GM23338 (cell line): ENCODE measurements around the gene ZNF687. TPM values are rescaled to one million over a fixed set of nuclear protein-coding genes. Genes with fewer than 3 reads are reported as not detected.

Experiments
- EZH2 ChIP-seq: fragments of 200-600 bp; sonication (generic); IDR thresholded peaks from one replicate; pipeline ENCODE4 v1.8.0; 2017; ENCODE audit warnings: antibody characterized with exemption, mild to moderate bottlenecking, low read depth; ENCODE audit not compliant: unreplicated experiment
- EZH2phosphoT487 ChIP-seq: fragments of 200-600 bp; sonication (generic); IDR thresholded peaks from one replicate; pipeline ENCODE4 v1.8.1; 2018; ENCODE audit warnings: antibody characterized with exemption; ENCODE audit not compliant: unreplicated experiment
- JUNB ChIP-seq: IDR thresholded peaks from one replicate; pipeline ENCODE4 v1.6.1; 2016; ENCODE audit warnings: antibody characterized with exemption; ENCODE audit not compliant: unreplicated experiment
- NANOG ChIP-seq: IDR thresholded peaks from 2 replicates; pipeline ENCODE4 v1.6.1; 2016; ENCODE audit warnings: antibody characterized with exemption, borderline replicate concordance
- POLR2AphosphoS5 ChIP-seq: IDR thresholded peaks from 2 replicates; pipeline ENCODE4 v1.6.1; 2016; ENCODE audit warnings: antibody characterized with exemption, low read depth
- ZNF114 ChIP-seq: fragments of 250-450 bp; sonication (Bioruptor Pico); IDR thresholded peaks from 2 replicates; pipeline ENCODE4 v1.5.0; 2020; ENCODE audit warnings: mild to moderate bottlenecking, moderate library complexity
- polyA plus RNA-seq: library from polyadenylated mRNA; unstranded; fragments of >200 nt; fragmentation: Nextera tagmentation; extraction: Ambion mirVana; gene quantifications from 2 replicates; pipeline ENCODE4 v1.2.1, GENCODE V29; 2016
- total RNA-seq: library from RNA; depleted of rRNA; stranded (reverse); fragments of >200 nt; shearing (Covaris generic); gene quantifications from 2 replicates; pipeline ENCODE4 v1.2.3, GENCODE V29; 2014
- TF ChIP-seq, protein P1 (sequence below): fragments of 250-450 bp; sonication (Bioruptor Pico); IDR thresholded peaks from 2 replicates; pipeline ENCODE4 v1.5.0; 2020; ENCODE audit warnings: mild to moderate bottlenecking, moderate library complexity
- TF ChIP-seq, protein P2 (sequence below): IDR thresholded peaks from one replicate; pipeline ENCODE4 v1.6.1; 2018; ENCODE audit warnings: antibody characterized with exemption; ENCODE audit not compliant: unreplicated experiment
- TF ChIP-seq, protein P3 (sequence below): IDR thresholded peaks from 2 replicates; pipeline ENCODE4 v1.6.1; 2016; ENCODE audit warnings: antibody characterized with exemption

The ZNF687 gene
- total and polyA plus RNA-seq, 2 experiments from 2014 or later, result 7.7 to 63.9 TPM

DNA sequence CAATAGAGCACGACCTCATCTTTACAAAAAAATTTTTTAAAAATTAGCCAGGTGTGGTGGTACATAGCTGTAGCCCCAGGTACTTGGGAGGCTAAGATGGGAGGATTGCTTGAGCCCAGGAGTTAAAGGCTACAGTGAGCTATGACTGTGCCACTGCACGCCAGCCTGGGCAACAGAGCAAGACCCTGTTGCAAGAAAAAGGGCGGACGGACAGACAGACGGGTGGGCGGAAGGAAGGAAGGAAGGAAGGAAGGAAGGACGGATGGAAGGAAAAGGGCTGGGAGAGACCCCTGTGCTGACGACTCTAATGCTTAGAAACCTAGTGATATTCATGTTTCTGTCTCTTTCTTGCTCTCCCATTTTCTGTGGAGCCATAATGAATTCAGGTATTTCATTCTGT lies 30.7 kb downstream of the ZNF687 start (continued):
- TF ChIP-seq, protein P1, sequence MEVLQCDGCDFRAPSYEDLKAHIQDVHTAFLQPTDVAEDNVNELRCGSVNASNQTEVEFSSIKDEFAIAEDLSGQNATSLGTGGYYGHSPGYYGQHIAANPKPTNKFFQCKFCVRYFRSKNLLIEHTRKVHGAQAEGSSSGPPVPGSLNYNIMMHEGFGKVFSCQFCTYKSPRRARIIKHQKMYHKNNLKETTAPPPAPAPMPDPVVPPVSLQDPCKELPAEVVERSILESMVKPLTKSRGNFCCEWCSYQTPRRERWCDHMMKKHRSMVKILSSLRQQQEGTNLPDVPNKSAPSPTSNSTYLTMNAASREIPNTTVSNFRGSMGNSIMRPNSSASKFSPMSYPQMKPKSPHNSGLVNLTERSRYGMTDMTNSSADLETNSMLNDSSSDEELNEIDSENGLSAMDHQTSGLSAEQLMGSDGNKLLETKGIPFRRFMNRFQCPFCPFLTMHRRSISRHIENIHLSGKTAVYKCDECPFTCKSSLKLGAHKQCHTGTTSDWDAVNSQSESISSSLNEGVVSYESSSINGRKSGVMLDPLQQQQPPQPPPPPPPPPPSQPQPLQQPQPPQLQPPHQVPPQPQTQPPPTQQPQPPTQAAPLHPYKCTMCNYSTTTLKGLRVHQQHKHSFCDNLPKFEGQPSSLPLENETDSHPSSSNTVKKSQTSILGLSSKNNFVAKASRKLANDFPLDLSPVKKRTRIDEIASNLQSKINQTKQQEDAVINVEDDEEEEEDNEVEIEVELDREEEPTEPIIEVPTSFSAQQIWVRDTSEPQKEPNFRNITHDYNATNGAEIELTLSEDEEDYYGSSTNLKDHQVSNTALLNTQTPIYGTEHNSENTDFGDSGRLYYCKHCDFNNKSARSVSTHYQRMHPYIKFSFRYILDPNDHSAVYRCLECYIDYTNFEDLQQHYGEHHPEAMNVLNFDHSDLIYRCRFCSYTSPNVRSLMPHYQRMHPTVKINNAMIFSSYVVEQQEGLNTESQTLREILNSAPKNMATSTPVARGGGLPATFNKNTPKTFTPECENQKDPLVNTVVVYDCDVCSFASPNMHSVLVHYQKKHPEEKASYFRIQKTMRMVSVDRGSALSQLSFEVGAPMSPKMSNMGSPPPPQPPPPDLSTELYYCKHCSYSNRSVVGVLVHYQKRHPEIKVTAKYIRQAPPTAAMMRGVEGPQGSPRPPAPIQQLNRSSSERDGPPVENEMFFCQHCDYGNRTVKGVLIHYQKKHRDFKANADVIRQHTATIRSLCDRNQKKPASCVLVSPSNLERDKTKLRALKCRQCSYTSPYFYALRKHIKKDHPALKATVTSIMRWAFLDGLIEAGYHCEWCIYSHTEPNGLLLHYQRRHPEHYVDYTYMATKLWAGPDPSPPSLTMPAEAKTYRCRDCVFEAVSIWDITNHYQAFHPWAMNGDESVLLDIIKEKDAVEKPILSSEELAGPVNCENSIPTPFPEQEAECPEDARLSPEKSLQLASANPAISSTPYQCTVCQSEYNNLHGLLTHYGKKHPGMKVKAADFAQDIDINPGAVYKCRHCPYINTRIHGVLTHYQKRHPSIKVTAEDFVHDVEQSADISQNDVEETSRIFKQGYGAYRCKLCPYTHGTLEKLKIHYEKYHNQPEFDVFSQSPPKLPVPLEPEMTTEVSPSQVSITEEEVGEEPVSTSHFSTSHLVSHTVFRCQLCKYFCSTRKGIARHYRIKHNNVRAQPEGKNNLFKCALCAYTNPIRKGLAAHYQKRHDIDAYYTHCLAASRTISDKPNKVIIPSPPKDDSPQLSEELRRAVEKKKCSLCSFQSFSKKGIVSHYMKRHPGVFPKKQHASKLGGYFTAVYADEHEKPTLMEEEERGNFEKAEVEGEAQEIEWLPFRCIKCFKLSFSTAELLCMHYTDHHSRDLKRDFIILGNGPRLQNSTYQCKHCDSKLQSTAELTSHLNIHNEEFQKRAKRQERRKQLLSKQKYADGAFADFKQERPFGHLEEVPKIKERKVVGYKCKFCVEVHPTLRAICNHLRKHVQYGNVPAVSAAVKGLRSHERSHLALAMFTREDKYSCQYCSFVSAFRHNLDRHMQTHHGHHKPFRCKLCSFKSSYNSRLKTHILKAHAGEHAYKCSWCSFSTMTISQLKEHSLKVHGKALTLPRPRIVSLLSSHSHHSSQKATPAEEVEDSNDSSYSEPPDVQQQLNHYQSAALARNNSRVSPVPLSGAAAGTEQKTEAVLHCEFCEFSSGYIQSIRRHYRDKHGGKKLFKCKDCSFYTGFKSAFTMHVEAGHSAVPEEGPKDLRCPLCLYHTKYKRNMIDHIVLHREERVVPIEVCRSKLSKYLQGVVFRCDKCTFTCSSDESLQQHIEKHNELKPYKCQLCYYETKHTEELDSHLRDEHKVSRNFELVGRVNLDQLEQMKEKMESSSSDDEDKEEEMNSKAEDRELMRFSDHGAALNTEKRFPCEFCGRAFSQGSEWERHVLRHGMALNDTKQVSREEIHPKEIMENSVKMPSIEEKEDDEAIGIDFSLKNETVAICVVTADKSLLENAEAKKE (CRISPR knock-in tag), result no peak
- TF ChIP-seq ZNF114 (CRISPR knock-in tag) (no peak), JUNB (no peak), EZH2 (no peak), POLR2AphosphoS5 (no peak), NANOG (no peak), EZH2phosphoT487 (no peak)
- TF ChIP-seq, protein P2, sequence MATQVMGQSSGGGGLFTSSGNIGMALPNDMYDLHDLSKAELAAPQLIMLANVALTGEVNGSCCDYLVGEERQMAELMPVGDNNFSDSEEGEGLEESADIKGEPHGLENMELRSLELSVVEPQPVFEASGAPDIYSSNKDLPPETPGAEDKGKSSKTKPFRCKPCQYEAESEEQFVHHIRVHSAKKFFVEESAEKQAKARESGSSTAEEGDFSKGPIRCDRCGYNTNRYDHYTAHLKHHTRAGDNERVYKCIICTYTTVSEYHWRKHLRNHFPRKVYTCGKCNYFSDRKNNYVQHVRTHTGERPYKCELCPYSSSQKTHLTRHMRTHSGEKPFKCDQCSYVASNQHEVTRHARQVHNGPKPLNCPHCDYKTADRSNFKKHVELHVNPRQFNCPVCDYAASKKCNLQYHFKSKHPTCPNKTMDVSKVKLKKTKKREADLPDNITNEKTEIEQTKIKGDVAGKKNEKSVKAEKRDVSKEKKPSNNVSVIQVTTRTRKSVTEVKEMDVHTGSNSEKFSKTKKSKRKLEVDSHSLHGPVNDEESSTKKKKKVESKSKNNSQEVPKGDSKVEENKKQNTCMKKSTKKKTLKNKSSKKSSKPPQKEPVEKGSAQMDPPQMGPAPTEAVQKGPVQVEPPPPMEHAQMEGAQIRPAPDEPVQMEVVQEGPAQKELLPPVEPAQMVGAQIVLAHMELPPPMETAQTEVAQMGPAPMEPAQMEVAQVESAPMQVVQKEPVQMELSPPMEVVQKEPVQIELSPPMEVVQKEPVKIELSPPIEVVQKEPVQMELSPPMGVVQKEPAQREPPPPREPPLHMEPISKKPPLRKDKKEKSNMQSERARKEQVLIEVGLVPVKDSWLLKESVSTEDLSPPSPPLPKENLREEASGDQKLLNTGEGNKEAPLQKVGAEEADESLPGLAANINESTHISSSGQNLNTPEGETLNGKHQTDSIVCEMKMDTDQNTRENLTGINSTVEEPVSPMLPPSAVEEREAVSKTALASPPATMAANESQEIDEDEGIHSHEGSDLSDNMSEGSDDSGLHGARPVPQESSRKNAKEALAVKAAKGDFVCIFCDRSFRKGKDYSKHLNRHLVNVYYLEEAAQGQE, result no peak
- TF ChIP-seq, protein P3, sequence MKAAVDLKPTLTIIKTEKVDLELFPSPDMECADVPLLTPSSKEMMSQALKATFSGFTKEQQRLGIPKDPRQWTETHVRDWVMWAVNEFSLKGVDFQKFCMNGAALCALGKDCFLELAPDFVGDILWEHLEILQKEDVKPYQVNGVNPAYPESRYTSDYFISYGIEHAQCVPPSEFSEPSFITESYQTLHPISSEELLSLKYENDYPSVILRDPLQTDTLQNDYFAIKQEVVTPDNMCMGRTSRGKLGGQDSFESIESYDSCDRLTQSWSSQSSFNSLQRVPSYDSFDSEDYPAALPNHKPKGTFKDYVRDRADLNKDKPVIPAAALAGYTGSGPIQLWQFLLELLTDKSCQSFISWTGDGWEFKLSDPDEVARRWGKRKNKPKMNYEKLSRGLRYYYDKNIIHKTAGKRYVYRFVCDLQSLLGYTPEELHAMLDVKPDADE, result no peak
